GM06990 (cell line): Measurements from ENCODE around the gene PRSS57.
"Not testable (repeated sequence)": the region's sequence is repeated elsewhere in the genome, so short reads cannot be mapped to it uniquely, and the experiment has no call there.

Experiments
- DNase-seq: peaks from one replicate; pipeline ENCODE4 v3.0.0-alpha.2; 2011; ENCODE audit not compliant: insufficient read length; ENCODE audit errors: extremely low read depth
- H3K27me3 ChIP-seq: replicated peaks from 2 replicates; pipeline ENCODE4 v1.6.0; 2011; ENCODE audit warnings: low read length; ENCODE audit not compliant: control insufficient read depth, insufficient read depth
- H3K36me3 ChIP-seq: 2 replicates; pipeline ENCODE4 v1.5.1; 2011; ENCODE audit warnings: low read length; ENCODE audit not compliant: control insufficient read depth, insufficient read depth
- H3K4me3 ChIP-seq: replicated peaks from 2 replicates; pipeline ENCODE4 v1.5.1; 2011; ENCODE audit warnings: low read depth, mild to moderate bottlenecking, control low read depth, low read length
- TF ChIP-seq, protein P1 (sequence below): IDR thresholded peaks from 2 replicates; pipeline ENCODE4 v1.5.1; 2011; ENCODE audit warnings: low read length, control low read depth, mild to moderate bottlenecking, inconsistent platforms; ENCODE audit not compliant: insufficient read depth, poor library complexity, severe bottlenecking

The PRSS57 gene

DNA sequence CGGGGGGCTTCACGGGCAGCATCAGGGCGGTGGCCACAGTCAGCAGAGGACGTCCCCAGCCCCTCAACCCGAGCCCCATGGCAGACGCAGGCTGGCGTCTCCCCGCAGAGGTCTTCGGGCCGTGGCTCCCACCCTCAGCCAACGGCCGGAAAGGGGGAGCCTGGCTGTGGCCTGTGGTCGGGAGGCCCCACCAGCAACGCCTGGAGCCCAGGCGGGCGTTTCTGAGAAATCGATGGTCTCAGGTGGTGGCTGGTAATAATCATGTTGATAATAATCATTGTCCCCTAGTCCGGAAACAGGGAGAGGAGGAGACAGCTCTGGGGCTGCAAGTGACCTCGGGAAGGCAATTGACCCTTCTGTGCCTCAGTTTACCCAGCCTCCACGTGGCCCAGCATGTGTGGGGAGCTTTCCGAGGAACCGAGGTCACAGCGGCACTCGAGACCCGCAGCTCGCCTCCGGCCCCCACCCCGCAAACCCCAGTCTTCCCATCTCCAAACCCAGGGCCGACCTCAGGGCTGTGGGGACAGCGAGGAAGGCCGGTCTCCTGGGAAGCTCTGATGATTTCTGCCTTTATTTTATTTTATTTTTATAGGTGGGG lies at the start of gene PRSS57:
TSS of gene PRSS57 (minus strand) at position 101 of the 598 bp plus-strand sequence. CDS start at position 79, 22 bp downstream.
- DNase-seq, result no peak
- Histone ChIP-seq H3K36me3 (no peaks in the 10 kb centered on the region), H3K27me3 (no peaks in the 10 kb centered on the region), H3K4me3 (no peak within 1 kb of the TSS)
- TF ChIP-seq, protein P1, sequence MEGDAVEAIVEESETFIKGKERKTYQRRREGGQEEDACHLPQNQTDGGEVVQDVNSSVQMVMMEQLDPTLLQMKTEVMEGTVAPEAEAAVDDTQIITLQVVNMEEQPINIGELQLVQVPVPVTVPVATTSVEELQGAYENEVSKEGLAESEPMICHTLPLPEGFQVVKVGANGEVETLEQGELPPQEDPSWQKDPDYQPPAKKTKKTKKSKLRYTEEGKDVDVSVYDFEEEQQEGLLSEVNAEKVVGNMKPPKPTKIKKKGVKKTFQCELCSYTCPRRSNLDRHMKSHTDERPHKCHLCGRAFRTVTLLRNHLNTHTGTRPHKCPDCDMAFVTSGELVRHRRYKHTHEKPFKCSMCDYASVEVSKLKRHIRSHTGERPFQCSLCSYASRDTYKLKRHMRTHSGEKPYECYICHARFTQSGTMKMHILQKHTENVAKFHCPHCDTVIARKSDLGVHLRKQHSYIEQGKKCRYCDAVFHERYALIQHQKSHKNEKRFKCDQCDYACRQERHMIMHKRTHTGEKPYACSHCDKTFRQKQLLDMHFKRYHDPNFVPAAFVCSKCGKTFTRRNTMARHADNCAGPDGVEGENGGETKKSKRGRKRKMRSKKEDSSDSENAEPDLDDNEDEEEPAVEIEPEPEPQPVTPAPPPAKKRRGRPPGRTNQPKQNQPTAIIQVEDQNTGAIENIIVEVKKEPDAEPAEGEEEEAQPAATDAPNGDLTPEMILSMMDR, result no peak

DNA sequence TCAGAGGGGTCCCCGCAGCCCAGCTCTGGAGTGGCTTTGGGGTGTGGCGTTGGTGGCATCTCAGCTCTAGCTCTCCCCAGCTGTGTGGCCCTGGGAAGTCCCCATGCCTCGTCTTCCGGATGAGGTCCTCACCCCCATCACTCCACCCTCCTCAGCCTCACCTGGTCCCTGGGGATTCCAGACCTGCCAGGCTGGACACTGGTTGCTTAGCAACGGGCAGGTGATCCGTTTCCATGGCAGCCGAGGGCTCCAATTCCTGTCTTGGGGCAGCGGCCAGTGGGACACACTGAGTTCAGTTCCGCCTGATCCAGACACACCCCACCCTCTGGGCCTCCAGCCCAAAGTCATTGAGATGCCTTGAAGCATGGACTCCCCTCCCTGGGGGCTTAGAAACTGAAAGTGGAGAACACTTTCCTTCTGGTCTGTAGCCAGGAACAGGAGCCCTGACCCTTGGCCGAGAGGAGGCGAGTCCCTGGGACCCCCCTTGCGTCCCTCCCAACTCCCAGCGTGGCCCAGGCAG lies 48.0 kb upstream of the PRSS57 start:
- no peak overlapping the region for H3K4me3 ChIP-seq
- no peaks in the 10 kb centered on the region for H3K36me3 ChIP-seq
- peak; percentile 50 for DNase-seq
- H3K27me3 ChIP-seq, result no peaks in the 10 kb centered on the region
- TF ChIP-seq, protein P1, result no peak

DNA sequence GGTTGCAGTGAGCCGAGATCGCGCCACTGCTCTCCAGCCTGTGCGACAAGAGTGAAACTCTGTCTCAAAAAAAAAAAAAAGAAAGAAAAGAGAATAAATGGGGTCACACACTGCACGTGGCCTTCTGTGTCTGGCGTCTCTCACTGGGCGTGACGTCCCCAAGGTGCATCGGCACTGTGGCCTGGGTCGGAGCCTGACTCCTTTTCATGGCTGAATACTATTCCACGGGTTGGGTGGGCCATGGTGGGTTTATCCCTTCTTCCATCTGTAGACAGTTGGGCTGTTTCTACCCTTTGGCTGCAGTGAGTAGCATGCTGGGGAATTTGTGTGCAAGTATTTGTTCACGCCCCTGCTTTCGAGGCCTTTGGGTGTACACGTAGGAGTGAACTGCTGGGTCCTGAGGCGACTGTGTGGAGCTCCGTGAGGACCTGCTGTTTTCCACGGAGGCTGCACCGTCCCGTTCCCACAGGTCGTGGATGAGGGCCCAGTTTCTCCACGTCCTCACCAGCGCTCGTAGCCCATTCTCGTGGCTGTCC lies 47.4 kb upstream of the PRSS57 start:
- H3K4me3 ChIP-seq, result no peak overlapping the region
- TF ChIP-seq, protein P1, result no peak
- DNase-seq, result no peak
- no peaks in the 10 kb centered on the region for H3K36me3 ChIP-seq
- no peaks in the 10 kb centered on the region for H3K27me3 ChIP-seq

DNA sequence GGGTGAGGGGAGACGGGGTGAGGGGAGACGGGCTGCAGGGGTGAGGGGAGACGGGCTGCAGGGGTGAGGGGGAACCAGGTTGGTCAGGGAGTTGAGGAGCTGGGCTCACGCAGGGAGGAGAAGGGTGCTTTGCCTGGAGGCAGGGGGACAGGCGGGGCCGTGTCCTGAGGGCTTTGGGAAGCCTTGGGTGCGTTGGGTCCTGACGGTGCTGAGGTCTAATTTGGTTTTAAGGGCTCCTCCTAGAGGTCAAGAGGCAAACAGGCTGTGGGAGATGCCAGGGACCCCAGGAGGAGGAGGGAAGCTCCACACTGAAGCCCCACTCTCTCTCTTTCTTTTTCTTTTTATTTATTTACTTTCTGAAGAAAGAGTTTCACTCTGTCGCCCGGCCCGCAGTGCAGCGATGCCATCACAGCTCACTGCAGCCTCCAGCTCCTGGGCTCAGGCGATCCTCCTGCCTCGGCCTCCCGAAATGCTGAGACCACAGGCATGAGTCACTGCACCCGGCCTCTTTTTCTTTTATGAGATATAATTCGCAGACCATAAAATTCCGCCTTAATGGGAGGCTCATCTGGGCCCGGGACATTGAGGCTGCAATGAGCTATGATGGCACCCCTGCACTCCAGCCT lies 46.4 kb upstream of the PRSS57 start:
- Histone ChIP-seq H3K36me3 (no peaks in the 10 kb centered on the region), H3K27me3 (no peaks in the 10 kb centered on the region), H3K4me3 (no peak overlapping the region)
- TF ChIP-seq, protein P1, result peak; percentile 47
- no peak for DNase-seq

DNA sequence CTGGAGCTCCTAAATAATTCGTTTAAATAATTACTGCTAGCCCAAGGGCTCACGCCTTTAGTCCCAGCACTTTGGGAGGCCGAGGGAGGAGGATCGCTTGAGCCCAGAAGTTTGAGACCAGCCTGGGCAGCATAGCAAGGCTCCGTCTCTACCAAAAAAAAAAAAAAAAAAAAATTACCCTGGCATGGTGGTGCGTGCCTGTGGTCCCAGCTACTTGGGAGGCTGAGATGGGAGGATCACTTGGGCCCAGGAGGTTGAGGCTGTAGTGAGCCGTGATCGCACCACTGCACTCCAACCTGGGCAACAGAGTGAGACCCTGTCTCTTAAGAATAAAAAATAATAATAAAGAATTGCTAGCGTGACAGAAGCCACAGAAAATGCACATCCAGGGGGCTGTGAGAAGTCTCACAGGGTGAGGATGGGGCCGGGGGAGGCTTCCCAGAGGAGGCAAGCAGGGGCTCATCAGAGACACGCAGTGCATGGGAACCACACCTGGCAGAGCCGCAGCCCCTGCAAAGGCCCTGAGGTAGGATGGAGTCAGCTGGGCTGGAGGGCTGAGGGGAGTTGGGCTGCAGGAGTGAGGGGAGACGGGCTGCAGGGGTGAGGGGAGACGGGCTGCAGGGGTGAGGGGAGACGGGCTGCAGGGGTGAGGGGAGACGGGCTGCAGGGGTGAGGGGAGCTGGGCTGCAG lies 45.7 kb upstream of the PRSS57 start:
- not testable (repeated sequence) for DNase-seq, H3K4me3 ChIP-seq, H3K36me3 ChIP-seq, H3K27me3 ChIP-seq
